SIG-M5 treated with dmso at 0.1 percent for 504 hours (cell line): ENCODE measurements around the gene C2orf92.

Experiments
- DNase-seq: peaks from one replicate; lab custom pipeline; 2025; ENCODE audit not compliant: unreplicated experiment; lab: John Stamatoyannopoulos, UW

C2orf92 gene

GRCh38 chr2:97712693-97713295 is 43.3 kb downstream of the C2orf92 start:
- no peak for DNase-seq

GRCh38 chr2:97713296-97714083 is 44.0 kb downstream of the C2orf92 start, which contains the start of gene ZAP70:
Gene ZAP70 (plus strand): TSS chr2:97713576. CDS start chr2:97724037, 10,461 bp downstream.
- DNase-seq, result no peak

GRCh38 chr2:97714084-97714949 is 44.8 kb downstream of the C2orf92 start:
- no peak for DNase-seq

GRCh38 chr2:97714950-97715652 is 45.6 kb downstream of the C2orf92 start:
- DNase-seq, result no peak

- DNase-seq, result no peak
Observed at GRCh38 chr2:97715951-97716694, 46.6 kb downstream of the C2orf92 start.

GRCh38 chr2:97716695-97717612 is 47.4 kb downstream of the C2orf92 start:
- DNase-seq, result no peak

- no peak for DNase-seq
Observed at GRCh38 chr2:97717613-97717995, 48.1 kb downstream of the C2orf92 start.

GRCh38 chr2:97718051-97718882 is 48.8 kb downstream of the C2orf92 start:
- no peak for DNase-seq

- no peak for DNase-seq
Observed at GRCh38 chr2:97718942-97719341, 49.4 kb downstream of the C2orf92 start.

- no peak for DNase-seq
Observed at GRCh38 chr2:97719362-97720155, 50.0 kb downstream of the C2orf92 start.

- no peak for DNase-seq
Observed at GRCh38 chr2:97720746-97721145, 51.2 kb downstream of the C2orf92 start.

- DNase-seq, result no peak
Observed at GRCh38 chr2:97722227-97722626, 52.7 kb downstream of the C2orf92 start.

GRCh38 chr2:97723156-97724072 is 53.9 kb downstream of the C2orf92 start:
- no peak for DNase-seq

- no peak for DNase-seq
Observed at GRCh38 chr2:97724073-97724410, 54.5 kb downstream of the C2orf92 start.

- no peak for DNase-seq
Observed at GRCh38 chr2:97724501-97724900, 55.0 kb downstream of the C2orf92 start.

- DNase-seq, result no peak
Observed at GRCh38 chr2:97724946-97725688, 55.6 kb downstream of the C2orf92 start.
